ENCODE results near the gene IVL.

IVL gene

DNA sequence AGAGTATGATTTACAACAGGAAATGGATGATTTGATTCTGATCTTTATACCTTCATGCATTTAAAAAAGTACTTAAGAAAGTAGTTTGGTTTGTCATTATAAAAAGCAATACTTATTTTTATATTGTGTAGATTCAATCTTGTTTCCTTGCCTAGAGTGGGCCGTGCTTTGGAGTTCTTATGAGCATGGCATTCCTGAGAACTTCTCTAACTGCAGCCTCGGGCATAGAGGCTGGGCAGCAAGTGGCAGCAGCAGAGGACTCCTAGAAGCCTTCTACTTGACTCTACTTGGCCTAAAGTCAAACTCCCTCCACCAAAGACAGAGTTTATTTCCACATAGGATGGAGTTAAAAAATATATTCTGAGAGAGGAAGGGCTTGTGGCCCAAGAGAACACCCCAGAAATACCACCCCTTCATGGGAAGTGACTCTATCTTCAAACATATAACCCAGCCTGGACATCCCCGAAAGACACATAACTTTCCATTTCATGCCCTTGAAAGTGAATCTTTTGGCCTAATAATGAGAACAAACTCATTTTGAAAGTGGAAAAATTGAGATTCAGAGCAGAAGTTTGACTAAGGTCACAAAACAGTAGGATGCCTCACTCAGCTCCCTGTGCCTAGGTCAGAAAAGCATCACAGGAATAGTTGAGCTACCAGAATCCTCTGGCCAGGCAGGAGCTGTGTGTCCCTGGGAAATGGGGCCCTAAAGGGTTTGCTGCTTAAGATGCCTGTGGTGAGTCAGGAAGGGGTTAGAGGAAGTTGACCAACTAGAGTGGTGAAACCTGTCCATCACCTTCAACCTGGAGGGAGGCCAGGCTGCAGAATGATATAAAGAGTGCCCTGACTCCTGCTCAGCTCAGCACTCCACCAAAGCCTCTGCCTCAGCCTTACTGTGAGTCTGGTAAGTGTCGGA is at the start of gene IVL:
TSS of gene IVL (plus strand) at position 861 of the 916 bp plus-strand sequence. CDS start 1,252 bp downstream, outside the sequence.
- no peak for TF ChIP-seq CTCF (IDR thresholded peaks at IDR 0.05)

- TF ChIP-seq CTCF (IDR thresholded peaks at IDR 0.05) = no peak
Observed at GRCh38 chr1:152859696-152860095, 48.6 kb upstream of the IVL start, which contains the start of gene LCE7A. Gene LCE7A, plus strand, starts transcription at chr1:152859996. Its CDS starts 702 bp downstream, at chr1:152860698.

DNA sequence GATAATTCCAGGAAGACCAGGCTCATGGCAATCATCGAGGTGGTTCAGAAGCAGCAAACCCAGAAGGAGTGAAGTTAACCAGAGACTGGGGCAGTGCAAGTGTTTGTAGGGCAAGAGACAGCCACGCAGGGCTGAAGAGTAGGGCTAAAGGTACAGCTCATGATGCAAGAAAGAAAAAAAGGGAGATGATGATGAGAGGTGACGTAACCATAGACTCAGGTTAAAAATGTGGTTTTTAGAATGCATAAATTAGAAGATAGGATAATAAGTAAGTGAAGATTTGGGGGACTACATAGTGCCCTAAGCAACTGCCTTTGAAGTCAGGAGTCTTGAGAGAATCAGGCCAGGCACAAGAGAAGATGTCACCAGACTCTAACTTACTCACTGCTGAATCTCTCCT is 48.2 kb upstream of the IVL start:
- no peak for TF ChIP-seq CTCF (IDR thresholded peaks at IDR 0.05)

DNA sequence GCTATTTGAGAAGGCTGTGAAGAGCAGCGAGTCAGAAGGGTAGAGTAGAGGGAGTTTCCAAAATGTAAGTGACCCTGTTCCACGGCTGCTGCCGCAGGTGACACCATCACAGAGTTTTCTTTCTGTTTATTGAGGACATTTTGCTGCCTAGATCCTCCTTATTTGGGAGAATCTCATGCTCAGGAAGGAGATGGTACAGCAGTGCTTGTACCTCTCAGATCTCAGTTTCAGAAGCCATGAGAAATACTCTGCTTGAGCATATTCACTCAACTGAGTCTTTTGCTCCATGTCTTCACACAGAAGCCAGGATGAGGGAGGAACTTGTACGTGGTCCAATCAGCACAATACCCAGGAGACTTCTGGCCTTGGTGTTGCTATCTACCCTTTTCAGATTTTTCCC is 47.0 kb upstream of the IVL start:
- TF ChIP-seq CTCF (IDR thresholded peaks at IDR 0.05) = no peak

- TF ChIP-seq CTCF (IDR thresholded peaks at IDR 0.05) = no peak
Observed at GRCh38 chr1:152864443-152864842, 43.9 kb upstream of the IVL start.

DNA sequence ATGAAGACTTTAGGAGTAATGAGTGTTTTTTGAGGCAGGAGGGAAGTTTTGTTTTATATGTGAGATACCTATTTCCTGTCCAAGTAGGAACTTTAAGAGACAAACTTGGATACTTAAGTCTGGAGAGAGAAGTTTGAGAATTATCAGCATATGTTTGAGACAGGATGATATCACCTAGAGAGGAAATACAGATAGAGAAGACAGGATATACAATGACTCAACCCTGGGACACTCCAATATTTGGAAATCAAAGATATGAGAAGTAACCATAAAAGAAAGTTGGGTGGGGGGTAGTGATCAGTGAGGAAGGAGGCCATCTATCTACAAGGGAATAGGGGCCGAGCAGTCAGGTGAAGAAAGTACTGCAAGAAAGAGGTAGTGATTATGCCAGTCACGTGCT is 42.0 kb upstream of the IVL start:
- TF ChIP-seq CTCF (IDR thresholded peaks at IDR 0.05) = no peak

DNA sequence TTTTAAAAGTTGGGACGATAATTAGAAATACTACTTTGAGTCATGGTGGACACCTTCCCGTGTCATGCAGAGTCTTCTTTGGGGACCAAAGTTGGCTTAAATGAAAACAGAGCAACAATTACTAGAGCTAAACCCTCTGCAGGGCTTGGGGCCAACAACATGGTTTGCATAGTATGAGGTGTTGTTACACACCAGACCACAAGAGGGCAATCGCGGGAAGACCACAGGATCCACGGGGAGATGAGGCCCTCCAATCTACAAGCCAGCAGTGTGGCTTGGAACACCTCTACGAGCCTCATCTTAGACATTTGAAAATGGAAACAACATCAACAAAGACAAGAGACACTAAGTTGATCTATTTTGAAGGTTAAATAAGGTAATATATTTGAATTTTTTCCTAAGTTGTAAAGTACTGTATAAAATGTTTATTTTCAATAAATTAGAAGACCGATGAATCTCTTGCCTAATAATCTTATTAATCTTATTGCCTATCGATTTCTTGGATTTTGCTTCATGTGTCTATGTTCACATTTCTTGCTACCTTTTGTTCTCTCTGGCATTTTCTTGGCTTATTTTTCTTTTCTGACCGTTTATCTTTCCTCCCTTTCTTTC is 38.4 kb upstream of the IVL start:
- TF ChIP-seq CTCF (IDR thresholded peaks at IDR 0.05) = peak; percentile 89

Data from LNCAP (cell line).